ENCODE data around the gene HRH1.
"Not testable (repeated sequence)": the region's sequence is repeated elsewhere in the genome, so short reads cannot be mapped to it uniquely, and the experiment has no call there.

Gene HRH1

DNA sequence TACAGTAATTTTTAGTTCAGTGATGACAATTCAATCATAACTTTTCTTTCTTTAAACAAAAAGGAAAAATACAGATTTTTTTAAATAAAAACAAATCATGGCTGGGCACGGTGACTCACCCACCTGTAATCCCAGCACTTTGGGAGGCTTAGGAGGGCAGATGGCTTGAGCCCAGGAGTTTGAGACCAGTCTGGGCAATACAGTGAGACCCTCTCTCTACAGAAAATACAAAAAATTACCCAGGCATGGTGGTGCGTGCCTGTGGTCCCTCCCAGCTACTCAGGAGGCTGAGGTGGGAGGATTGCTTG is 92.3 kb downstream of the HRH1 start:
- no peak for TF ChIP-seq Cebpa-rat (IDR thresholded peaks at IDR 0.05)
- H3K27ac ChIP-seq: no peak overlapping the region
- peaks cover 0 to 6% (median under 1%) of the 10 kb centered on the region in 11 experiments; a peak in 6 of 22 replicates for H3K9me3 ChIP-seq (replicated peaks in 1 of 11)
- peaks cover 0 to 89% (median 0%) of the 10 kb centered on the region in 11 experiments; a peak in 5 of 22 replicates for H4K20me1 ChIP-seq
- peaks cover 0 to 6% (median 0%) of the 10 kb centered on the region in 10 experiments; a peak in 3 of 20 replicates for H3K4me1 ChIP-seq
- H3K36me3 ChIP-seq: peaks cover 0 to 19% (median 0%) of the 10 kb centered on the region in 11 experiments; a peak in 3 of 22 replicates
- H3K9ac ChIP-seq: no peak overlapping the region
- H3K27me3 ChIP-seq: no peaks in the 10 kb centered on the region
- no peak overlapping the region for H3K4me2 ChIP-seq
- no peak overlapping the region for H3K4me3 ChIP-seq

- Histone ChIP-seq H3K4me3 (no peak overlapping the region), H3K36me3 (peaks cover 0 to 23% (median 0%) of the 10 kb centered on the region in 11 experiments; a peak in 4 of 22 replicates), H3K9ac (no peak overlapping the region), H3K9me3 (replicated peaks in 1 of 11) (no peaks in the 10 kb centered on the region), H3K27me3 (no peaks in the 10 kb centered on the region), H3K4me2 (no peak overlapping the region), H4K20me1 (peaks cover 0 to 92% (median 0%) of the 10 kb centered on the region in 11 experiments; a peak in 5 of 22 replicates), H3K27ac (no peak overlapping the region), H3K4me1 (peaks cover 0 to 6% (median 0%) of the 10 kb centered on the region in 10 experiments; a peak in 3 of 20 replicates)
- TF ChIP-seq Cebpa-rat (IDR thresholded peaks at IDR 0.05): no peak
Observed at GRCh38 chr3:11247362-11247761, 93.1 kb downstream of the HRH1 start.

DNA sequence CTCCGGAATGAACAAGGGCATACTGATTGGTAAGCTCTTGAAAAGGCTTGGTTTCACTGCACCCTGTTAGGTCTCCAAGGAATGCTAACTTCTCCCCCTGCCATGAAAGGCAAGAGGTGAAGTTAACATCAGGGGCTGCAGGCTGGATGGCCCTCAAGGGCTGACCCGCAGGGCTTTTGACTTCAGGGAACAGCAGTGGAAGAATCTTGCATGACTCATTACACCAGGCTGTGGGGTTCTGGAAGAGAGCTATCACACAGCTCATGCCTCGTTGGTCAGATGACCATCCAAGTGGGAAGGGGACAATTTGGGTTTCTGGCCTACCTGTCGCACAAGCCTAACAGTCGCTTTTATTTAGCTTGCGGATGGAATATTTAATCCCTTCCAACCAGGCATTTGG is 94.3 kb downstream of the HRH1 start:
- Histone ChIP-seq H3K36me3 (peaks cover 0 to 26% (median 0%) of the 10 kb centered on the region in 11 experiments; a peak in 4 of 22 replicates), H3K4me1 (peaks cover 0 to 6% (median 0%) of the 10 kb centered on the region in 10 experiments; a peak in 3 of 20 replicates), H3K9me3 (replicated peaks in 1 of 11) (peaks cover 0 to 6% (median 0%) of the 10 kb centered on the region in 11 experiments; a peak in 4 of 22 replicates), H3K9ac (no peak overlapping the region), H3K4me3 (no peak overlapping the region), H3K27ac (no peak overlapping the region), H3K4me2 (no peak overlapping the region), H4K20me1 (peaks cover 0 to 95% (median 0%) of the 10 kb centered on the region in 11 experiments; a peak in 5 of 22 replicates), H3K27me3 (no peaks in the 10 kb centered on the region)
- TF ChIP-seq Cebpa-rat (IDR thresholded peaks at IDR 0.05): no peak

DNA sequence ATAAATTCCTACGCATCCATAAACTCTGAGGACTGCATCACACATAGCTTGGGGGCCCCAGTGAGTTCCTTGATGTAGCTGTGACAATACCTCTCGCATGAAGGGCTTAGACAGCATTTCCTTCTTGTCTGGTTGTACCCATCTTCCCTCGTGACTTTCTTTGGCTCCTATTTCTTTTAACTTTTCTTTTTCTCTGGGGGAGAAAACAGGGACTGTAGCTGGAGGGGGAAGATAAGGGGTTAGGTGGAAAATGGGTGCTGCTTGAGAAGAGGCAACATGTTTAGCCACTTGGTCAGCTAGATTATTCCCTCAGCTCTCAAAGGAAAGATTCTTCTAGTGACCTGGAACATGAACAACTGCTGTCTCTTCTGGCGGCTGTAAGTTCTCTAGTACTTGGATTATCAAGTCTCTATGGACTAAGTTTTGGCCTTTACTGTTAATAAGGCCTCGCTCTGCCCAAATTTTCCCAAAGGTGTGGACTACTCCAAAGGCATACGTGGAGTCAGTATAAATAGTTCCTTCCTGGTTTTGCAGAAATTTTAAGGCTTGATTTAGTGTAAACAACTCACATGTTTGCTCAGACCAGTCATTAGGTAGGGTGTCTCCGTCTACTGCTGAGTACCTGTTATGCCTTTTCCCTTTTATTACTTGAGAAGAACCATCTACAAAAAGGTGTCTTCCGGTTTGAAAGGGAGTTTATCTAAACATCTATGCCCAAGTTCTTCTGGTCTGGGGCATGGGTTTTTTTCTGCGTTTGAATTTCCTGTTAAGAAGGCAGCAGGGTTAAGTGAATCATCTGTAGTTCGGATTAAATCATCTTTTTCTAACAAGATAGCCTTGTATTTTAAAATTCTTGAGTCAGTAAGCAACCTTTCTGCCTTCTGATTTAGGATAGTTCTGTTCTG is 96.9 kb downstream of the HRH1 start:
- no peak for TF ChIP-seq Cebpa-rat (IDR thresholded peaks at IDR 0.05)
- Histone ChIP-seq H4K20me1 (peaks cover 0 to 69% (median 0%) of the 10 kb centered on the region in 11 experiments; a peak in 5 of 22 replicates), H3K27me3 (no peaks in the 10 kb centered on the region), H3K4me1 (peaks cover 0 to 6% (median 0%) of the 10 kb centered on the region in 10 experiments; a peak in 2 of 20 replicates), H3K9ac (no peak overlapping the region), H3K4me2 (0 out of 22 replicates have a peak overlapping the region, but pooled peaks of 1 of the 11 experiments have one; percentile 12), H3K9me3 (replicated peaks in 1 of 11) (peaks cover 0 to 22% (median 8%) of the 10 kb centered on the region in 11 experiments; a peak in 11 of 22 replicates), H3K27ac (no peak overlapping the region), H3K4me3 (no peak overlapping the region), H3K36me3 (peaks cover 0 to 44% (median 0%) of the 10 kb centered on the region in 11 experiments; a peak in 6 of 22 replicates)

DNA sequence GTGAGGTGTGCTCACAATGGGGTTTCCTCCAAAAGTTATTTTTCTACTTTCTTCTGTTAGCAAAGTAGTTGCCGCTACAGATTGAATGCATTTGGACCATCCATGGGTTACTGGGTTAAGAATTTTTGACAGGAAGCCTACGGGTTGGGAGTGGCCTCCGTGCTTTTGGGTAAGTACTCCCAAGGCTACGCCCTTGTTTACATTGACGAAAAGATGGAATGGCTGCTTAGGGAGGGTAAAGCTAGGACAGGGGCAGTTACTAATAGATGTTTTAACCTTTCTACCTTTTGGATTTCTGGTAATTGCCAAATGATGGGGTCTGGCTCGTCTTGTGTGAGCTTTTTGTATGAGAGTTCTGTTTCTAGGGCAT is 97.5 kb downstream of the HRH1 start:
- H3K9me3 ChIP-seq (replicated peaks in 1 of 11): peaks cover 0 to 22% (median 8%) of the 10 kb centered on the region in 11 experiments; a peak in 11 of 22 replicates
- no peak overlapping the region for H3K9ac ChIP-seq
- no peaks in the 10 kb centered on the region for H3K27me3 ChIP-seq
- no peak for TF ChIP-seq Cebpa-rat (IDR thresholded peaks at IDR 0.05)
- no peak overlapping the region for H3K4me3 ChIP-seq
- peaks cover 0 to 63% (median 0%) of the 10 kb centered on the region in 11 experiments; a peak in 5 of 22 replicates for H4K20me1 ChIP-seq
- no peak overlapping the region for H3K4me2 ChIP-seq
- H3K36me3 ChIP-seq: peaks cover 0 to 44% (median 0%) of the 10 kb centered on the region in 11 experiments; a peak in 6 of 22 replicates
- peaks cover 0 to 6% (median 0%) of the 10 kb centered on the region in 10 experiments; a peak in 2 of 20 replicates for H3K4me1 ChIP-seq
- no peak overlapping the region for H3K27ac ChIP-seq

DNA sequence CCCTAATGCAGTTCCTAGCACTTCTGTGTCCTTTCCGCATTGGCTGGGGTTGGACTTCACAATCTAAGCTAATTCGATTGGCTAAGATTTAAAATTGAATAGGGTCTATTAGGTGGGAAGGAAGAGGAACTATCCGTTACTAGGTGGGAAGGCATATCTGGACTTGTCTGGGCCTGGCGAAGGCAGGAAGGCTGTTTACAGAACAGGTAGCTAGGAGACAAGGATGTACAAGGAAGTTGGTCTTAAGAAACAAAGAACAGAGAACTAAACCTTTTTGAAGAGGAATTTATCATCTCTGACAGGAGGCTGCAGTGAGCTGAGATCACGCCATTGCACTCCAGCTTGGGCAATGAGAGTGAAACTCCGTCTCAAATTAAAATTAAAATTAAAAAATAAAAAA is 100.6 kb downstream of the HRH1 start:
- no peak overlapping the region for H3K27ac ChIP-seq
- TF ChIP-seq Cebpa-rat (IDR thresholded peaks at IDR 0.05): no peak

DNA sequence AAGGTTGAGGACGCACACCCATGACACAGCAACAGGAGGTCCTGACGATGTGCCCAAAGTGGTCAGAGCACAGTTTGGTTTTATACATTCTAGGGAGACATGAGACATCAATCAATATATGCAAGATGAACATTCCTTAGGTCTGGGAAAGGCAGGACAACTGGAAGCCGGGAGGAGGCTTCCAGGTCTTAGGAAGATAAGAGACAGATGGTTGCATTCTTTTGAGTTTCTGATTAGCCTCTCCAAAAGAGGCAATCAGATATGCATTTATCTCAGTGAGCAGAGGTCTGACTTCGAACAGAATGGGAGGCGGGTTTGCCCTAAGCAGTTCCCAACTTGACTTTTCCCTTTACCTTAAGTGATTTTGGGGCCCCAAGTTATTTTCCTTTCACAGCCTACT is 101.2 kb downstream of the HRH1 start:
- Histone ChIP-seq H4K20me1 (peaks cover 0 to 56% (median 0%) of the 10 kb centered on the region in 11 experiments; a peak in 3 of 22 replicates), H3K36me3 (peaks cover 0 to 63% (median 0%) of the 10 kb centered on the region in 11 experiments; a peak in 6 of 22 replicates), H3K9me3 (replicated peaks in 1 of 11) (peaks cover 0 to 22% (median 8%) of the 10 kb centered on the region in 11 experiments; a peak in 11 of 22 replicates), H3K4me1 (peaks cover 0 to 12% (median 0%) of the 10 kb centered on the region in 10 experiments; a peak in 2 of 20 replicates)
- H3K27me3 ChIP-seq, H3K4me2 ChIP-seq, H3K27ac ChIP-seq, H3K9ac ChIP-seq, H3K4me3 ChIP-seq: not testable (repeated sequence)

More for the DNA sequence above, 100.6 kb downstream of the HRH1 start:
- Histone ChIP-seq H3K4me1 (peaks cover 0 to 12% (median 0%) of the 10 kb centered on the region in 10 experiments; a peak in 2 of 20 replicates), H3K4me3 (no peak overlapping the region), H4K20me1 (peaks cover 0 to 55% (median 0%) of the 10 kb centered on the region in 11 experiments; a peak in 3 of 22 replicates), H3K27me3 (no peaks in the 10 kb centered on the region), H3K9me3 (replicated peaks in 1 of 11) (peaks cover 0 to 22% (median 8%) of the 10 kb centered on the region in 11 experiments; a peak in 11 of 22 replicates), H3K36me3 (peaks cover 0 to 56% (median 0%) of the 10 kb centered on the region in 11 experiments; a peak in 6 of 22 replicates), H3K9ac (no peak overlapping the region), H3K4me2 (no peak overlapping the region)

GRCh38 chr3:11258958-11259357 is 104.7 kb downstream of the HRH1 start:
- Histone ChIP-seq H3K27ac (no peak overlapping the region), H3K4me3 (no peak overlapping the region), H3K9me3 (replicated peaks in 1 of 11) (peaks cover 0 to 13% (median 8%) of the 10 kb centered on the region in 11 experiments; a peak in 11 of 22 replicates), H4K20me1 (peaks cover 0 to 36% (median 0%) of the 10 kb centered on the region in 11 experiments; a peak in 3 of 22 replicates), H3K9ac (no peak overlapping the region), H3K27me3 (no peaks in the 10 kb centered on the region), H3K36me3 (peaks cover 0 to 68% (median 0%) of the 10 kb centered on the region in 11 experiments; a peak in 6 of 22 replicates), H3K4me2 (no peak overlapping the region), H3K4me1 (0 out of 20 replicates have a peak, but pooled peaks cover 0 to 8% (median 0%) of the 10 kb centered on the region in 10 experiments)
- no peak for TF ChIP-seq Cebpa-rat (IDR thresholded peaks at IDR 0.05)

DNA sequence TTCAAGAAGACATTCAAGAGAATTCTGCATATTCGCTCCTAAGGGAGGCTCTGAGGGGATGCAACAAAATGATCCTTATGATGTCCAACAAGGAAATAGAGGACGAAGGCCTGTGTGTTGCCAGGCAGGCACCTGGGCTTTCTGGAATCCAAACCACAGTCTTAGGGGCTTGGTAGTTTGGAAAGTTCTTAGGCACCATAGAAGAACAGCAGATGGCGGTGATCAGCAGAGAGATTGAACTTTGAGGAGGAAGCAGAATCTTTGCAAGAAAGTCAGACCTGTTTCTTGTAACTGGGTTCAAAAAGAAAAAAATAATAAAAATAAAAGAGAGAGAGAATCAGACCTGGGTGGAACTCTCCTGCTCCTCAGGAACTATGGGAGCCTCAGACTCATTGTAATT is 106.2 kb downstream of the HRH1 start:
- no peak overlapping the region for H3K9ac ChIP-seq
- no peak overlapping the region for H3K4me2 ChIP-seq
- H3K4me1 ChIP-seq: 0 out of 20 replicates have a peak, but pooled peaks cover 0 to 8% (median 0%) of the 10 kb centered on the region in 10 experiments
- peaks cover 0 to 36% (median 0%) of the 10 kb centered on the region in 11 experiments; a peak in 3 of 22 replicates for H4K20me1 ChIP-seq
- H3K27me3 ChIP-seq: no peaks in the 10 kb centered on the region
- no peak overlapping the region for H3K27ac ChIP-seq
- peaks cover 0 to 53% (median 0%) of the 10 kb centered on the region in 11 experiments; a peak in 5 of 22 replicates for H3K36me3 ChIP-seq
- no peak for TF ChIP-seq Cebpa-rat (IDR thresholded peaks at IDR 0.05)
- H3K4me3 ChIP-seq: no peak overlapping the region
- H3K9me3 ChIP-seq (replicated peaks in 1 of 11): no peaks in the 10 kb centered on the region

Measured in BLaER1 treated with 17β-estradiol and CSF1 and Interleukin-3, amounts not matched to agents 10 nM and 100 nM (cell line).